Neuronal stem cell (in vitro differentiated cells): ENCODE measurements around the gene WDR81.
A peak's percentile ranks its signal among the peaks of the same experiment; 100 is the strongest.

Experiments
- DNase-seq: peaks from one replicate; pipeline ENCODE4 v3.0.0-alpha.2; 2013; ENCODE audit warnings: low spot score
- H2AFZ ChIP-seq: one replicate; pipeline ENCODE4 v1.6.1; 2013; ENCODE audit warnings: mild to moderate bottlenecking, low read length, inconsistent platforms
- H2AK5ac ChIP-seq: 2 replicates; pipeline ENCODE4 v1.6.1; 2013; ENCODE audit warnings: low read depth, mild to moderate bottlenecking, inconsistent platforms, low read length, moderate library complexity, mixed read lengths
- H2BK120ac ChIP-seq: 2 replicates; pipeline ENCODE4 v1.6.1; 2013; ENCODE audit warnings: low read depth, mild to moderate bottlenecking, inconsistent platforms, low read length, moderate library complexity, mixed read lengths
- H2BK12ac ChIP-seq: one replicate; pipeline ENCODE4 v1.6.1; 2013; ENCODE audit warnings: low read length, inconsistent platforms
- H2BK15ac ChIP-seq: 2 replicates; pipeline ENCODE4 v1.6.1; 2013; ENCODE audit warnings: mild to moderate bottlenecking, low read length, inconsistent platforms, mixed read lengths
- H2BK5ac ChIP-seq: one replicate; pipeline ENCODE4 v1.6.1; 2013; ENCODE audit warnings: inconsistent platforms, mild to moderate bottlenecking, low read length, moderate library complexity
- H3K14ac ChIP-seq: one replicate; pipeline ENCODE4 v1.6.1; 2013; ENCODE audit warnings: low read length, inconsistent platforms
- H3K18ac ChIP-seq: 2 replicates; pipeline ENCODE4 v1.6.1; 2013; ENCODE audit warnings: low read length, inconsistent platforms
- H3K23ac ChIP-seq: 2 replicates; pipeline ENCODE4 v1.6.1; 2013; ENCODE audit warnings: low read depth, mild to moderate bottlenecking, mixed read lengths, low read length, inconsistent platforms; ENCODE audit not compliant: poor library complexity
- H3K27ac ChIP-seq: replicated peaks from 3 replicates; pipeline ENCODE4 v1.5.1; 2013; ENCODE audit warnings: low read length, inconsistent platforms
- H3K27me3 ChIP-seq, 3 experiments: 2 replicates each; pipeline ENCODE4 v1.6.1; 2013; ENCODE audit warnings: low read length in 3 of 3, mild to moderate bottlenecking in 2 of 3, inconsistent platforms in 1 of 3, low read depth in 1 of 3, mixed read lengths in 1 of 3, moderate library complexity in 1 of 3; ENCODE audit not compliant: control insufficient read depth in 3 of 3, insufficient read depth in 3 of 3
- H3K36me3 ChIP-seq, 2 donors: replicated peaks in 1 of 2; 2 replicates each; pipeline ENCODE4 v1.6.1; 2013; ENCODE audit warnings: low read length in 2 of 2; ENCODE audit not compliant: control insufficient read depth in 2 of 2, insufficient read depth in 2 of 2
- H3K4ac ChIP-seq: 2 replicates; pipeline ENCODE4 v1.6.1; 2013; ENCODE audit warnings: inconsistent platforms, mild to moderate bottlenecking, low read length, moderate library complexity
- H3K4me1 ChIP-seq, 2 donors: 1 replicate in 1 of 2; 2 replicates in 1 of 2; pipeline ENCODE4 v1.6.1; 2013; ENCODE audit warnings: low read length in 2 of 2, low read depth in 1 of 2; ENCODE audit not compliant: control insufficient read depth in 2 of 2, insufficient read depth in 1 of 2
- H3K4me2 ChIP-seq: one replicate; pipeline ENCODE4 v1.6.1; 2013; ENCODE audit warnings: mild to moderate bottlenecking, low read length, inconsistent platforms; ENCODE audit not compliant: insufficient read depth, poor library complexity, severe bottlenecking
- H3K4me3 ChIP-seq, 2 donors: 2 replicates each; pipeline ENCODE4 v1.5.1; 2013; ENCODE audit warnings: low read length in 2 of 2, mild to moderate bottlenecking in 2 of 2, inconsistent platforms in 1 of 2, moderate library complexity in 1 of 2
- H3K79me1 ChIP-seq: one replicate; pipeline ENCODE4 v1.6.1; 2013; ENCODE audit warnings: low read depth, mild to moderate bottlenecking, inconsistent platforms, low read length, moderate library complexity
- H3K9ac ChIP-seq: one replicate; pipeline ENCODE4 v1.6.1; 2013; ENCODE audit warnings: mild to moderate bottlenecking, low read depth, low read length, inconsistent platforms; ENCODE audit not compliant: poor library complexity
- H3K9me3 ChIP-seq, 2 donors: replicated peaks in 1 of 2; 2 replicates each; pipeline versions ENCODE3 to v1.6.1; 2013; ENCODE audit warnings: low read length in 2 of 2, mild to moderate bottlenecking in 2 of 2, inconsistent platforms in 1 of 2, low read depth in 1 of 2, mixed read lengths in 1 of 2, moderate library complexity in 1 of 2; ENCODE audit not compliant: control insufficient read depth in 2 of 2, insufficient read depth in 1 of 2
- H4K8ac ChIP-seq: one replicate; pipeline ENCODE4 v1.6.1; 2013; ENCODE audit warnings: low read depth, mild to moderate bottlenecking, inconsistent platforms, low read length, moderate library complexity
- H4K91ac ChIP-seq: one replicate; pipeline ENCODE4 v1.6.1; 2013; ENCODE audit warnings: low read length, low read depth, mild to moderate bottlenecking, inconsistent platforms; ENCODE audit not compliant: poor library complexity
- WGBS, 2 donors: extraction: QIAGEN DNeasy Blood & Tissue Kit; methylation state at CpG; one replicate each; pipeline ENCODE4 v1.1.7; 2013; ENCODE audit warnings: missing lambda C conversion rate in 2 of 2, mixed read lengths in 1 of 2; ENCODE audit not compliant: insufficient read length in 2 of 2, insufficient replicate concordance in 1 of 2; ENCODE audit errors: extremely low coverage in 2 of 2; 5-methylcytosine and 5-hydroxymethylcytosine counted together

The WDR81 gene

DNA sequence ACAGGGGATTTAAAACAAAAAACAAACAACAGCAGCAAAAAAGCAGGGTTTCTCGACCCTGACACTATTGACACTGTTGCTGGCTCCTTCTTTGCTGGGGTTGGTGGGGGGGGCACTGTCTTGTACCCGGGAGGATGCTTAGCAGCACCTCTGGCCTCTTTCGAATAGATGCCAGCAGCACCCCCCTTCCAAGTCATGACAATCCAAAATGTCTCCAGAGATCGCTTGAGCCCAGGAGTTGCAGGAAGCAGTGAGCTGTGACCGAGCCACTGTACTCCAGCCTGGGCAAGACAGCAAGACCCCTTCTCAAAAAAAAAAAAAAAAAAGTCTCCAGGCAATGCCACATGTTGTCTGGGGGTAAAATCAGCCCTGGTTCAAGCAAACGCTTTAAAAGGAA is 57.7 kb downstream of the WDR81 start:
- Histone ChIP-seq H2AK5ac (no peak overlapping the region), H2BK15ac (no peak overlapping the region), H3K9me3 (no peaks in the 10 kb centered on the region), H3K4ac (no peak overlapping the region), H3K23ac (no peak overlapping the region), H4K8ac (no peak overlapping the region), H3K4me3 (no peak overlapping the region), H3K27ac (no peak overlapping the region), H3K4me2 (no peak overlapping the region), H3K18ac (no peak overlapping the region), H3K4me1 (no peaks in the 10 kb centered on the region), H2BK12ac (no peak overlapping the region), H2AFZ (no peak overlapping the region), H3K79me1 (no peaks in the 10 kb centered on the region), H3K36me3 (peaks cover 41 to 86% of the 10 kb centered on the region in 2 donors), H3K27me3 (no peaks in the 10 kb centered on the region), H2BK5ac (no peak overlapping the region), H3K9ac (no peak overlapping the region), H3K14ac (no peak overlapping the region), H4K91ac (no peak overlapping the region), H2BK120ac (no peak overlapping the region)
- DNase-seq = no peak
- WGBS, 2 donors = no CpG with 5 or more reads among the region's 6 CpGs

DNA sequence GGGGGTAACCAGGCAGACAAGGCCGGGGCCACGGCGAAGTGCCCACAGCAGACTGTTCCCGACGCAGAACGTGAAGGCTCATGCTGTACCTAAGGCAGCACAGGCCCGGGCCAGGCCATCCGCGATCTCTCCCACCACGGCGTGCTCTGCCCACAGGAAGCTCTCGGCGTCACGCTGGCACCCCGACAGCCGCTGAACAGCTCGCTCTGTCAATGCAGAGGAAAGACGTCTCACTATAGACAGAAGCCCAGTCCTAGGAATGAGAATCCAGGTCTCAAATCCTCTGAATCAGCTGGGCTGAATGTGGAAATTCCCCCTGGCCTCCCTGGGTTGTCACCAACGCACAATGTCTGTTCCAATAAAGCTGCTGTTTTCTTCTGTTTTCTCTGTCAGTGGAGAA is 58.8 kb downstream of the WDR81 start:
- Histone ChIP-seq H2BK5ac (no peak overlapping the region), H3K9me3 (no peaks in the 10 kb centered on the region), H3K27ac (no peak overlapping the region), H2BK12ac (no peak overlapping the region), H3K9ac (peak overlapping the region; percentile 27), H4K91ac (no peak overlapping the region), H3K18ac (no peak overlapping the region), H3K4me3 (no peak overlapping the region), H3K4me2 (no peak overlapping the region), H3K4me1 (no peaks in the 10 kb centered on the region), H3K36me3 (peaks cover 42 to 85% of the 10 kb centered on the region in 2 donors), H4K8ac (no peak overlapping the region), H3K14ac (no peak overlapping the region), H3K4ac (no peak overlapping the region), H2AK5ac (no peak overlapping the region), H3K27me3 (no peaks in the 10 kb centered on the region), H2BK15ac (no peak overlapping the region), H2AFZ (no peak overlapping the region), H3K23ac (no peak overlapping the region), H2BK120ac (no peak overlapping the region), H3K79me1 (no peaks in the 10 kb centered on the region)
- DNase-seq = no peak
- no CpG with 5 or more reads among the region's 19 CpGs for WGBS, 2 donors

DNA sequence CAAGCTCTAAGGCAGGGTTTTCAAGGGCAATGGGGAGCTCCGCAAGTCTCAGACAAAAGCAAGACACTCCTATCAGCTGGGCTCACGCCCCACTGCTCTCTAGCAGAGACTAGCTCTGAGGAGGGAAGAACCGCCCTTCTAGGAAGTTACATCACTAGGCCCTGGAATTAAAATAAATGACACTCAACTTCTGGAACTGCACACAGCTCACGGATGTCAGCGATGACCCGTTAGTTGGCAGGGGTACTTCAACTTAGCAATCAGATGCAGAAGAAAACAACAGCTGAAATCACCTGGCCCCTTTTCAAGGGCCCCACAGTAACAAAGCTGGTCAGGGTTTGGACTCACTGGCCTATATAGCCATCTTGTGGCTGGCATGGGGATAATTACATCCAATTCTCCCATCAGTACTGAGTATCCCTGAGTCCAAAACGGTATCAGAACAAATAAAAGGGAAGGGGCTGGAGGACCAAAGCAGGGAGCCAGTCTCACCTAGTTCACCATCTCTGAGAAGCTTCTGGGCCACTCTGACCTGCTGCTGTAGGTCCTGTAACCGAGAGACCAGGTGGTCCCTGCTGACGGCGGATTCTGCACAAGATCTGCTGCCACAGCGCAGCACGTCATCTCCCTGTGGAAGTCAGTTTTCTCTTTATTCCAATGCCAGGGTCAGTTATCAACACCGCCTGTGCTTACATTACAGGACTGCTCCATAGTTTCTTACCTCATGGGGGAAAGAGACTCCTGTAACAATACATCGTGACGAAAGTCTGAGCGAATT is 59.5 kb downstream of the WDR81 start:
- H3K27me3 ChIP-seq = no peaks in the 10 kb centered on the region
- no peak for DNase-seq
- no peak overlapping the region for H3K18ac ChIP-seq
- H2BK15ac ChIP-seq = no peak overlapping the region
- H3K27ac ChIP-seq = no peak overlapping the region
- no peak overlapping the region for H2BK5ac ChIP-seq
- H3K79me1 ChIP-seq = no peaks in the 10 kb centered on the region
- H3K4me2 ChIP-seq = no peak overlapping the region
- WGBS, 2 donors = no CpG with 5 or more reads among the region's 16 CpGs
- H2BK120ac ChIP-seq = no peak overlapping the region
- no peaks in the 10 kb centered on the region for H3K4me1 ChIP-seq
- no peaks in the 10 kb centered on the region for H3K9me3 ChIP-seq
- H4K8ac ChIP-seq = no peak overlapping the region
- H2BK12ac ChIP-seq = no peak overlapping the region
- no peak overlapping the region for H3K4ac ChIP-seq
- H3K14ac ChIP-seq = no peak overlapping the region
- no peak overlapping the region for H3K9ac ChIP-seq
- no peak overlapping the region for H2AFZ ChIP-seq
- no peak overlapping the region for H3K4me3 ChIP-seq
- H3K23ac ChIP-seq = no peak overlapping the region
- H2AK5ac ChIP-seq = no peak overlapping the region
- no peak overlapping the region for H4K91ac ChIP-seq
- H3K36me3 ChIP-seq = peaks cover 38 to 83% of the 10 kb centered on the region in 2 donors

DNA sequence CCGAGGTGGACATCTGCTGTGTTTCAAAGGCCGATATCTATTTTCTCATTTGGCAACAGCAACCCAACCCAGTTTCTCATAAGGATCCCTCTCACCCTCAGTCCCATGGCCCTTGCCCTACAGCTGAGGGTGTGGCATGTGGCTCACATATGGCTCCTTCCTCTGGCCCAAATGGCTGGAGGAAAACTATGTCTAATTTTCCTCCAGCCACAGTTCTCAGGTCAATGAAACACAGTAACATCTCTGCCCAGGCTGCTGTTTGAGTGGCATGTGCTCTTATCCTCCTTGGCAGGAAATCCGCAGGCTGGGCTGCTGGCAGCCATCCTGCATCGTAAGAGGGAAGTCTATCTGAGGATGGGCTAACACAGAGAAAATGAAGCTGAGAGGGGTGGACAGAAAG is 61.4 kb downstream of the WDR81 start:
- Histone ChIP-seq H3K4me3 (no peak overlapping the region), H2BK15ac (no peak overlapping the region), H2BK120ac (no peak overlapping the region), H2BK12ac (no peak overlapping the region), H2BK5ac (no peak overlapping the region), H2AFZ (no peak overlapping the region), H3K27ac (no peak overlapping the region), H3K23ac (no peak overlapping the region), H3K14ac (no peak overlapping the region), H2AK5ac (no peak overlapping the region), H3K79me1 (no peaks in the 10 kb centered on the region), H3K18ac (no peak overlapping the region), H3K4me2 (no peak overlapping the region), H3K4me1 (no peaks in the 10 kb centered on the region), H3K9me3 (no peaks in the 10 kb centered on the region), H4K8ac (no peak overlapping the region), H3K36me3 (peaks cover 38 to 75% of the 10 kb centered on the region in 2 donors), H3K9ac (no peak overlapping the region), H3K4ac (no peak overlapping the region), H3K27me3 (no peaks in the 10 kb centered on the region), H4K91ac (no peak overlapping the region)
- no CpG with 5 or more reads among the region's 4 CpGs for WGBS, 2 donors
- no peak for DNase-seq
